Measurements from ENCODE around the gene IPO4. TPM values are rescaled to one million over a fixed set of nuclear protein-coding genes. Genes with fewer than 3 reads are reported as not detected.

IPO4 gene
- total and polyA plus RNA-seq, 2 of the 8 experiments (the other 6 are each of a cell fraction or from before 2014, with no cell fraction given), result 55.5 to 108 TPM

- no peaks in the 10 kb centered on the region for H3K23me2 ChIP-seq (ENCODE audit: low read depth, low read length)
- ChIA-PET CTCF (ENCODE audit: partially characterized antibody) (interaction anchor here (1.3 to 1.6 kb wide), 3 partner anchors 21 to 127 kb away, joined by 5 to 7 read pairs (median 6); partner anchors contain the start of genes CIDEB and IRF9), POLR2A (ENCODE audit: partially characterized antibody) (interaction anchor here (0.9 to 9.3 kb wide), 15 partner anchors 9 to 118 kb away, joined by 3 to 93 read pairs (median 4); partner anchors contain the start of genes CHMP4A, DHRS1, GMPR2 and IRF9)
- H4K20me1 ChIP-seq (replicated peaks in 1 of 2; ENCODE audit: control insufficient read depth in 1 of 2, insufficient read depth in 2 of 2, low read length in 2 of 2), result peaks cover 2 to 25% of the 10 kb centered on the region in 2 experiments
- FAIRE-seq, result no peak
- WGBS, 2 experiments (ENCODE audit: extremely low coverage in 1 of 2, insufficient coverage in 1 of 2, insufficient read length in 1 of 2, insufficient replicate concordance in 2 of 2, low coverage in 1 of 2, low lambda C conversion rate in 2 of 2, missing lambda C conversion rate in 1 of 2), result 88% methylated on average over 19 of the region's 19 CpGs; no CpG with 5 or more reads in 1 of the 2 experiments
- no peak overlapping the region for H2BK120ac ChIP-seq (replicated peaks; ENCODE audit: low read depth, low read length)
- no peak for DNase-seq (ENCODE audit: low read depth in 1 of 2, low spot score in 2 of 2)
- no peak overlapping the region for H3K9ac ChIP-seq (replicated peaks in 1 of 4; ENCODE audit: extremely low read depth in 1 of 4, low read depth in 3 of 4, low read length in 3 of 4)
- no peak overlapping the region for H3K14ac ChIP-seq (ENCODE audit: insufficient read length)
- no peak overlapping the region for H3K27ac ChIP-seq (ENCODE audit: low read depth, low read length)
- H2BK20ac ChIP-seq (ENCODE audit: low read length), result no peak overlapping the region
- no peak overlapping the region for H3K4me2 ChIP-seq (ENCODE audit: insufficient read depth in 1 of 2, low read depth in 2 of 2, low read length in 2 of 2)
- H3K4me3 ChIP-seq (ENCODE audit: extremely low read depth in 1 of 4, insufficient read depth in 2 of 4, low read depth in 3 of 4, low read length in 4 of 4), result no peak overlapping the region
- H2BK15ac ChIP-seq (ENCODE audit: low read length), result no peak overlapping the region
- no peak overlapping the region for H2AK5ac ChIP-seq (ENCODE audit: low read depth, low read length)
- no peak overlapping the region for H3K56ac ChIP-seq (replicated peaks; ENCODE audit: insufficient read length, low read depth, low read length)
- H3K79me2 ChIP-seq (ENCODE audit: control insufficient read depth in 1 of 2, insufficient read depth in 2 of 2, low read length in 2 of 2), result no peaks in the 10 kb centered on the region
- no peak overlapping the region for H2BK5ac ChIP-seq (ENCODE audit: low read depth, low read length)
- H3K18ac ChIP-seq (ENCODE audit: extremely low read depth, low read length), result no peak overlapping the region
- no peaks in the 10 kb centered on the region for H3K4me1 ChIP-seq (replicated peaks in 1 of 4; ENCODE audit: control insufficient read depth in 3 of 4, insufficient read depth in 4 of 4, low read length in 3 of 4)
- H4K91ac ChIP-seq (replicated peaks; ENCODE audit: insufficient read length, low read length), result no peak overlapping the region
- peaks cover 26 to 79% (median 65%) of the 10 kb centered on the region in 4 experiments for H3K36me3 ChIP-seq (ENCODE audit: control insufficient read depth in 2 of 4, insufficient read depth in 4 of 4, low read length in 3 of 4)
- H2AFZ ChIP-seq (ENCODE audit: low read length), result no peak overlapping the region
- no peak overlapping the region for H3K23ac ChIP-seq (ENCODE audit: insufficient read length)
- TF ChIP-seq SUZ12 (IDR thresholded peaks at IDR 0.05; ENCODE audit: low read length), result no peak
- no peak for TF ChIP-seq TBP (IDR thresholded peaks at IDR 0.05; ENCODE audit: low read depth, low read length)
- 0 out of 2 replicates have a peak, but pooled peaks have one; percentile 24 for TF ChIP-seq POLR2AphosphoS5 (IDR thresholded peaks at IDR 0.05; ENCODE audit: low read depth, low read length)
- no peak for TF ChIP-seq NANOG (IDR thresholded peaks at IDR 0.05; ENCODE audit: insufficient read depth, low read depth, low read length, poor library complexity, severe bottlenecking)
- no peak for TF ChIP-seq EZH2 (IDR thresholded peaks at IDR 0.05; ENCODE audit: low read depth, low read length, severe bottlenecking)
- no peak for TF ChIP-seq JUN (IDR thresholded peaks at IDR 0.05; ENCODE audit: low read depth, low read length)
- no peaks in the 10 kb centered on the region for H3K27me3 ChIP-seq (replicated peaks in 1 of 4; ENCODE audit: control insufficient read depth in 3 of 4, extremely low read depth in 1 of 4, insufficient read depth in 3 of 4, low read length in 3 of 4)
- no peak overlapping the region for H4K5ac ChIP-seq (ENCODE audit: insufficient read length, low read depth, low read length)
- no peak overlapping the region for H3K4ac ChIP-seq (replicated peaks; ENCODE audit: insufficient read length, low read depth, low read length)
- H3K79me1 ChIP-seq (ENCODE audit: low read depth, low read length), result peaks cover 3% of the 10 kb centered on the region
- H3K9me3 ChIP-seq (ENCODE audit: insufficient read depth in 2 of 2, low read depth in 1 of 2, low read length in 1 of 2), result no peaks in the 10 kb centered on the region
- H2BK12ac ChIP-seq (ENCODE audit: low read depth, low read length), result no peak overlapping the region
- H4K8ac ChIP-seq (ENCODE audit: extremely low read depth, insufficient read depth, low read length), result no peak overlapping the region
Observed at GRCh38 chr14:24181371-24182077, 7.1 kb downstream of the IPO4 start.

Measured in H1 (cell line).